Muscle of leg (tissue), 11 donors: ENCODE measurements around the gene TUBA8. TPM values are rescaled to one million over a fixed set of nuclear protein-coding genes. Genes with fewer than 3 reads are reported as not detected.

Experiments
- DNase-seq: peaks from one replicate; pipeline ENCODE4 v3.0.0; 2013
- H3K27ac ChIP-seq: one replicate; pipeline ENCODE4 v1.5.1; 2013; ENCODE audit warnings: mild to moderate bottlenecking, low read length, control low read depth
- H3K27me3 ChIP-seq: one replicate; pipeline ENCODE4 v1.6.1; 2013; ENCODE audit warnings: low read length; ENCODE audit not compliant: control insufficient read depth, insufficient read depth
- H3K36me3 ChIP-seq: one replicate; pipeline ENCODE4 v1.6.1; 2013; ENCODE audit warnings: low read length; ENCODE audit not compliant: control insufficient read depth, insufficient read depth
- H3K4me1 ChIP-seq: one replicate; pipeline ENCODE4 v1.6.1; 2013; ENCODE audit warnings: low read length; ENCODE audit not compliant: control insufficient read depth, insufficient read depth
- H3K4me3 ChIP-seq: one replicate; pipeline ENCODE4 v1.5.1; 2013; ENCODE audit warnings: low read length, control low read depth
- H3K9me3 ChIP-seq: replicated peaks from 2 replicates; pipeline ENCODE4 v1.6.1; 2013; ENCODE audit warnings: low read depth, low read length; ENCODE audit not compliant: control insufficient read depth
- WGBS: methylation state at CpG from one replicate; pipeline ENCODE4 v1.1.5; 2013; ENCODE audit warnings: missing lambda C conversion rate; ENCODE audit not compliant: insufficient coverage; 5-methylcytosine and 5-hydroxymethylcytosine counted together
- polyA plus RNA-seq, 8 donors: library from polyadenylated mRNA; unstranded; fragments of 120-200 nt; gene quantifications; one replicate each; pipeline versions ENCODE4 v1.2.1 to v1.2.3, GENCODE V29; 2013; ENCODE audit warnings: inconsistent platforms in 1 of 8, low replicate concordance in 1 of 8; ENCODE audit not compliant: insufficient read length in 8 of 8, insufficient read depth in 1 of 8
- total RNA-seq: library from RNA; stranded (reverse); fragments of 120-200 nt; gene quantifications from one replicate; pipeline ENCODE4 v1.2.4, GENCODE V29; 2013

The TUBA8 gene
- total and polyA plus RNA-seq, 9 donors: 4.8 to 28.2 (median 14.9) TPM

DNA sequence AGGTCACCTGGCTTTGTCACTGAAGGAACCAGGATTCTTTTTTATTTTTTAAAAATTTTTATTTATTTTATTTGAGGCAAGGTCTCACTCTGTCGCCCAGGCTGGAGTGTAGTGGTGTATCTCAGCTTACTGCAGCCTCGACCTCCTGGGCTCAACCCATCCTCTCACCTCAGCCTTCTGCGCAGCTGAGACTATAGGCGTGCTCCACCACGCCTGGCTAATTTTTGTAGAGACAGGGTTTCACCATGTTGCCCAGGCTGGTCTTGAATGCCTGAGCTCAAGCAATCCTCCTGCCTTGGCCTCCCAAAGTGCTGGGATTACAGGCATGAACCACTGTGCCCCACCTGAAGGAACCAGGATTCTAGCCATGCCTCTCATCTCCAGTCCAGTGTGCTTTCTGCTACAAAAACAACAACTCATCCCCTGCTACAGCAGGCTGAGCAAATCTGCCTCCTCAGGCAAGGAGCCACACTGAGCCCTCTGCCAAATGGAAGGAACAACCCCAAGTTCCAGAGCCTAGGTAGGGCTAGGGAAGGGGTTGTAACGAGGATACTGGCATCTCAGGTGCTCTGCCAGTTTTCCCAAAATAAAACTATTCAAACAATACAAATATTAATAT is 35.4 kb upstream of the TUBA8 start:
- WGBS: 90% methylated on average over 4 of the region's 6 CpGs
- no peak for DNase-seq
- peaks cover 9% of the 10 kb centered on the region for H3K36me3 ChIP-seq
- no peaks in the 10 kb centered on the region for H3K27me3 ChIP-seq
- peaks cover 24% of the 10 kb centered on the region for H3K4me1 ChIP-seq
- no peak overlapping the region for H3K4me3 ChIP-seq
- H3K9me3 ChIP-seq: no peaks in the 10 kb centered on the region
- no peak overlapping the region for H3K27ac ChIP-seq

DNA sequence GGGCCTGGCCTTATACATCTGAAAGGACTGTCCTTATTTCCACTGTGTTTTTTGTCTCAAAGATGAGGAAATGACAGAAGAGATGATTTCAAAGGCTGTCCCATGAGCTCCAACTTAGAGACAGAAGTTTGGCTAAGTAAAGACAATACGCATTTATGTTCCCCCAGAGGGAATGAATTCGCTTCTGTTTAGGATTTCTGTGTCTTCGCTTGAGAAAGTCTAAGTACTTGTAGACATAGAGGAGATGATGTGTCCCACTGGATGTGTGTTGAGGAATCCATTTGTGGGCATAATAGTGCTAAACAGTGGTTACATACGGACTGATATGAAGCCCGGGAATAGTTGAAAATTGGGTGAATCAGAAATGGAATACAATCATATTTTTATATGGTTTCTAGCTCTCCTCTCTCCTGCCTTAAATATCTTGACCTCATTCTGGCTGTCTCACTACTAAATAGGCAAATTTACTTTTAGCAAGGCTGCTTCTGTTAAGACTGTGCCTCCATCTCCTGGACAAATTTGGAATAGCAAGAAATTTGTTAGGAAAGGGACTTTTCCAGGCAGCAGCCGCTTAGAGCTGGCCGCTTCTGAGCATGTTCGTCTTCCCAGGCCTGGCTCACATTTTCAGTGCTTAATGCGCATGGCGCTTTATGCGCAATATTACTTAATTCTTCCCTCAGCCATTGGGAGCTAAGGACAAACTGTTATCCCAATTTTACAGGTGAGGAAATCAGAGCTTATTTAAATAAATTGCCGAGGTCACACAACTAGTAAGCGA is 34.7 kb upstream of the TUBA8 start:
- peak overlapping the region; percentile 7 for H3K27ac ChIP-seq
- DNase-seq: peak; percentile 97
- no peak overlapping the region for H3K4me3 ChIP-seq
- no peaks in the 10 kb centered on the region for H3K9me3 ChIP-seq
- peaks cover 24% of the 10 kb centered on the region for H3K4me1 ChIP-seq
- peaks cover 13% of the 10 kb centered on the region for H3K36me3 ChIP-seq
- H3K27me3 ChIP-seq: no peaks in the 10 kb centered on the region
- WGBS: 22% methylated on average over 8 of the region's 13 CpGs

DNA sequence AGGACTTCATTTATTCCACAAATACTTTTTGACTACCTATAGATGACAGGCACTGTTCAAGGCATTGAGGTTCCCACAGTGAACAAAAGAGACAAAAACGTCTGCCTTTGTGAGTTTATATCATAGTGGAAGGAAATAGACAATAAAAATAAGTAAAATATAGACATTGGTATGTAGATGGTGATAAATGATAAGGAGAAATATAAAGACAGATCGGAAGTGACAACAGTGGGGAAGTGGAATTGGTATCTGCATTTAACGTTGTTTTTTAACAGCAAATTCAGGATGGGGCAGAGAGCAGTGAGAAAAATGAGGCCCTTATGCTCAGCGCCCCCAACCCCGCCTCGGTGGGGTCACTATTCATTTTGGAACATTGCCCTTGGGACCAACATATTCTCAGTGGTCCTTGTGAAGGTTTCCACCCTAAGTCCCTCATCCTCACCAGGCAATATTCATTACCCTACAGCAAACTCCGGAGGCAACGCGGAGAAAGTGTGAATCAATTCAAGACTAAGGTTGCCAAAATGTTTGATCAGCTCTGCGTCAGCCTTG is 33.4 kb upstream of the TUBA8 start:
- WGBS: 6% methylated on average over 7 of the region's 10 CpGs
- no peaks in the 10 kb centered on the region for H3K27me3 ChIP-seq
- peaks cover 18% of the 10 kb centered on the region for H3K4me1 ChIP-seq
- no peaks in the 10 kb centered on the region for H3K9me3 ChIP-seq
- DNase-seq: no peak
- peak overlapping the region; percentile 87 for H3K4me3 ChIP-seq
- H3K27ac ChIP-seq: peak overlapping the region; percentile 76
- peaks cover 19% of the 10 kb centered on the region for H3K36me3 ChIP-seq

DNA sequence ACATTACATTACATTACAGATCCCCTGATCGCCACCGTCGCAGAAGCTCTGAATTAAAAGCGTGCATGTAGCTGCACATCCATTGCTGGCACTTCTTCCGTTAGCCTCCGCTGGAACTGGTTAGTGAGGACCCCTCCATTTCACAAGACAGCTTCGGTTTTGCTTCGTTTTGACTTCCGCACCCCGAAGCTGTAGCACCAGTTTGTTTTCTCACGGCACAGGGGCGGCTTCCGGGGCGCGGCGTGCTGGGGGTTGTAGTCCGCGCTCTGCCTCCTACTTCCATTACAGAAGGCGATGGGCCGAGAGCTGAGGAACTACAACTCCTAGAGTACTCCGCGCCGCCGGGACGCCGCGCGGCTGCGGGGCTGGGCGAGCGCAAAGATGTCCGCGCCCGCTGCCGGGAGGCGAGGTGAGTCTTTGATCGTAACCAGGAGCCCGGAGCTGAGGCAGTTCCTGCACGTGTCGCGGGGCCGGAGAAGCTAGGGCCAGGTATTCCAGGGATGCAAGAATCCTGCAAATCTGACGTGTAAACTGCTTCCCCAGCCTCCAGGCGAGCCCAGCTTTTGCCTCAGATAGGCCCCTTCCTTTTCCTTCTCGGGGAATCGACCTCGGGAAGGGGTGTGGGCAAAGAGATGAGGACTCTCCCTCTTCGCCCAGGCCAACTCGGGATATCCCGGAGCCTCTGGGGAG is 32.8 kb upstream of the TUBA8 start, which contains the start of gene PEX26:
TSS of gene PEX26 (plus strand) at position 352 of the 690 bp plus-strand sequence. CDS start 387 bp downstream, outside the sequence.
- DNase-seq: peak; percentile 98
- H3K36me3 ChIP-seq: peaks cover 19% of the 10 kb centered on the region
- H3K4me1 ChIP-seq: peaks cover 18% of the 10 kb centered on the region
- H3K27ac ChIP-seq: peak within 1 kb of the TSS; percentile 76
- H3K9me3 ChIP-seq: no peaks in the 10 kb centered on the region
- H3K27me3 ChIP-seq: no peaks in the 10 kb centered on the region
- H3K4me3 ChIP-seq: peak within 1 kb of the TSS; percentile 87
- under 1% methylated on average over 49 of the region's 50 CpGs for WGBS

DNA sequence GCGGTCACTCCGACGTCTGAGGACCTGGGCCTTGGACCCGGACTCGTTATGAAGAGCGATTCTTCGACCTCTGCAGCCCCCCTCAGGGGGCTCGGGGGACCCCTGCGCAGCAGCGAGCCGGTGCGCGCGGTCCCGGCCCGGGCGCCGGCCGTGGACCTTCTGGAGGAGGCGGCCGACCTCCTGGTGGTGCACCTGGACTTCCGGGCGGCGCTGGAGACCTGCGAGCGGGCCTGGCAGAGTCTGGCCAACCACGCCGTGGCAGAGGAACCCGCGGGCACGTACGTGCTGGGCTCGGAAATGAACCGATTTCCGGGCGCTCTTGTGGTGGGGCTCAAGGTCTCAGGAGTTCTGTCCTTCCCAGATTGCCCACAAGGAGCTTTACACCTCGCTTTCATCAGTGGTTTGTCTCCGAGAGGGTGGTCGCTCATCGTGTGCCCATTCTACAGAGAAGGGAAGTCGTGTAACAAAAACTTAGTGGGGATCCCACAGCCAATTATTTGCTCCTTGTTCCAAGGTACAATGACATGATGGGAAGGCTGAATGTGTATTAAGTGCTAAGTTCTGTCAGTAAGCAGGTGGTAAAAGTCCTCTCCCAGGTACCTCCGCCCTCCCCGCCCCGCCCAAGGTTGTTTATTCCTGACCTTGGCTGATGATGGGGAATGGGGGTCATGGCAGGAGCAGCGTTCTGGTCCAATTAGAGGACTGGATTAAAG is 32.1 kb upstream of the TUBA8 start:
- H3K4me1 ChIP-seq: peaks cover 18% of the 10 kb centered on the region
- DNase-seq: no peak

DNA sequence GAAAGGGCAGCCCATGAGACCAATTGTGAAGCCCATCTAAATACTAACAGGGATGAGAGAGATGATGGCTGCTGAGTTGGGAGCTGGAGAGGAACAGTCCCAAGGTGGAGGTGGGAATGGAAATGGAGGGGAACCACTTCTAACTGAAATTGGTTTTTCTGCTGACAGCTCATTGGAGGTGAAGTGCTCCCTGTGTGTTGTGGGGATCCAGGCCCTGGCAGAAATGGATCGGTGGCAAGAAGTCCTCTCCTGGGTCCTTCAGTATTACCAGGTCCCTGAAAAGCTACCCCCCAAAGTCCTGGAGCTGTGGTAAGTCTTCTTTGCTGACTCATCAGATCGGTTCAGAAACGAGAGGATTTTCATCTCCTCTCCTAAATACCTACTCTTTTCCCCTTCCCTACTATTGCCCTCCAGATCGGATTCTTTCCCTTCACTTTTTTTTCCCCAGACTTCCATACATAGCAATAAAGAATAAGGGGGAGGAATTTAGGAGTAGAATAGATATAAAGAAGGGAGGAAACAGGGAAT is 30.8 kb upstream of the TUBA8 start:
- Histone ChIP-seq H3K36me3 (peaks cover 31% of the 10 kb centered on the region), H3K4me3 (no peak overlapping the region), H3K27ac (no peak overlapping the region)

More for the DNA sequence above, 32.1 kb upstream of the TUBA8 start:
- H3K36me3 ChIP-seq: peaks cover 24% of the 10 kb centered on the region
- H3K27ac ChIP-seq: peak overlapping the region; percentile 52
- H3K4me3 ChIP-seq: peak overlapping the region; percentile 87
- WGBS: 2% methylated on average over 37 of the region's 45 CpGs
- H3K27me3 ChIP-seq: no peaks in the 10 kb centered on the region
- no peaks in the 10 kb centered on the region for H3K9me3 ChIP-seq

DNA sequence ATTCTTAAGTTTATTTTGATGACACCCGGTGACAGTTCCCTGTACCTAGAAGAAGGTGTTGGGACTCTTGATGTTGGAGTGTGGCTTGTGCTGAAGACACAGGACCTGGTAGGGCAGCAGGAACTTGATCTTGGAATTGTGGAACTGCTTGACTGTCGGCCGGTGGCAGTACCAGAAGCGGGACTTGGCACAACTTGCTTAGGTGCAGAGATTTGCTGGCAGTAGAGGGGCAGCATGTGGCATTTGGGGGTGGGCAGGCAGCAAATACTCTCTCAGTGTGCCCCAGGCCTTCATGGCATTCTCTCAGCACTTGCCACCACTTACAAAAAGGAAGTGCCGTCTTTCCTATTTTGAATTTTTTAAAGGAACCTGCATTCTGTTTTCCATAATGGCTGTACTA is 29.2 kb upstream of the TUBA8 start:
- H3K4me3 ChIP-seq: no peak overlapping the region
- H3K27me3 ChIP-seq: no peaks in the 10 kb centered on the region
- DNase-seq: no peak
- H3K4me1 ChIP-seq: peaks cover 18% of the 10 kb centered on the region
- no peak overlapping the region for H3K27ac ChIP-seq
- peaks cover 44% of the 10 kb centered on the region for H3K36me3 ChIP-seq
- no peaks in the 10 kb centered on the region for H3K9me3 ChIP-seq
- WGBS: 86% methylated on average over 3 of the region's 5 CpGs

More for the DNA sequence above, 30.8 kb upstream of the TUBA8 start:
- H3K4me1 ChIP-seq: peaks cover 18% of the 10 kb centered on the region
- H3K9me3 ChIP-seq: no peaks in the 10 kb centered on the region
- WGBS: 90% methylated on average over 2 of the region's 4 CpGs
- H3K27me3 ChIP-seq: no peaks in the 10 kb centered on the region
- no peak for DNase-seq

DNA sequence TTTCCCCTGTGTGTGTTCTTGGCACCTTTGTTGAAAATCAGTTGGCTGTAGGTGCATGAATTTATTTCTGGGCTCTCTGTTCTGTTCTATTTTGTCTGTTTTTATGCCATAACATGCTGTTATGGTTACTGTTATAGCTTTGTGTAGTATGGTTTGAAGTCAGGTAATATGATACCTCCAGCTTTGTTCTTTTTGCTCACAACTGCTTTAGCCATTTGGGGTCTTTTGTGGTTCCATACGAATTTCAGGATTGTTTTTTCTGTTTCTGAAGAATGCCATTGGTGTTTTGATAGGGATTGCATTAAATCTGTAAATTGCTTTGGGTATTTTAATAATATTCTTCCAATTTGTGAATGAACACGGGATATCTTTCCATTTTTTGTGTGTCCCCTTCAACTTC is 28.1 kb upstream of the TUBA8 start:
- H3K4me1 ChIP-seq: peaks cover 10% of the 10 kb centered on the region
- peak; percentile 40 for DNase-seq
- no peaks in the 10 kb centered on the region for H3K27me3 ChIP-seq
- no peak overlapping the region for H3K4me3 ChIP-seq
- H3K9me3 ChIP-seq: no peaks in the 10 kb centered on the region
- H3K27ac ChIP-seq: no peak overlapping the region
- peaks cover 52% of the 10 kb centered on the region for H3K36me3 ChIP-seq
- WGBS: no CpG with 5 or more reads among the region's 2 CpGs

DNA sequence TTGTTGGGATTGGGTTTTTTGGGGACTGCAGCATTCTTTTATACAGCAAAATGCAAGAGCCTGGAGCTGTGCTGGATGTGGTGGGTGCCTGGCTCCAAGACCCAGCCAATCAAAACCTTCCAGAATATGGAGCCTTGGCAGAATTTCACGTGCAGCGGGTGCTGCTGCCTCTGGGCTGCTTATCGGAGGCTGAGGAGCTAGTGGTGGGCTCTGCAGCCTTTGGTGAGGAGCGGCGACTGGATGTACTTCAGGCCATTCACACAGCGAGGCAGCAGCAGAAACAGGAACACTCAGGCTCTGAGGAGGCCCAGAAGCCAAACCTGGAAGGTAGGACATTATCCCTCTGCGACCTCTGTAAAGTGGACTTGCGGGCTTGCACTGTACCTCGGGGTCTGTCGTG is 27.2 kb upstream of the TUBA8 start:
- peaks cover 62% of the 10 kb centered on the region for H3K36me3 ChIP-seq
- WGBS: 91% methylated on average over 6 of the region's 10 CpGs
- DNase-seq: no peak
- peaks cover 9% of the 10 kb centered on the region for H3K4me1 ChIP-seq
- H3K9me3 ChIP-seq: no peaks in the 10 kb centered on the region
- H3K27me3 ChIP-seq: no peaks in the 10 kb centered on the region
- H3K27ac ChIP-seq: no peak overlapping the region
- no peak overlapping the region for H3K4me3 ChIP-seq
